Activated naive CD4-positive, alpha-beta T cell treated with anti-CD3 and anti-CD28 coated beads for 36 hours (primary cell): ENCODE measurements around the gene TULP4. TPM values are rescaled to one million over a fixed set of nuclear protein-coding genes. Genes with fewer than 3 reads are reported as not detected.
"Not testable (repeated sequence)": the region's sequence is repeated elsewhere in the genome, so short reads cannot be mapped to it uniquely, and the experiment has no call there.

Source experiments
- CTCF ChIA-PET: fragments of 350-600 bp; sonication (Branson Sonifier 250); formaldehyde crosslinking; loops from one replicate; lab custom pipeline; 2021; ENCODE audit warnings: antibody characterized with exemption; lab: Charles Lee
- DNase-seq: peaks from one replicate; pipeline ENCODE4 v3.0.0-alpha.2; 2020
- H3K27ac Mint-ChIP-seq: one replicate; pipeline ENCODE4 v1.8.0; 2021; ENCODE audit warnings: mild to moderate bottlenecking, mixed read lengths
- H3K27me3 Mint-ChIP-seq: one replicate; pipeline ENCODE4 v1.8.0; 2021; ENCODE audit warnings: low read depth, mixed read lengths
- H3K36me3 Mint-ChIP-seq: one replicate; pipeline ENCODE4 v1.8.0; 2021; ENCODE audit warnings: low read depth, mixed read lengths
- H3K4me1 Mint-ChIP-seq: one replicate; pipeline ENCODE4 v1.8.0; 2021; ENCODE audit warnings: low read depth, mixed read lengths
- H3K4me3 Mint-ChIP-seq: one replicate; pipeline ENCODE4 v1.8.0; 2021; ENCODE audit warnings: mild to moderate bottlenecking, moderate library complexity, mixed read lengths
- H3K9me3 Mint-ChIP-seq: one replicate; pipeline ENCODE4 v1.8.0; 2021; ENCODE audit warnings: mixed read lengths
- intact Hi-C: fragments of 100-400 bp; cut with micrococcal nuclease; formaldehyde crosslinking; loops from one replicate; pipeline ENCODE4 v1.15.1; 2023
- total RNA-seq, 2 experiments: library from RNA; stranded (reverse); gene quantifications; one replicate each; pipeline ENCODE4 v1.2.3, GENCODE V29; 2021

Gene TULP4
- total RNA-seq, 2 experiments from 2014 or later, result 17.4 to 17.6 TPM

GRCh38 chr6:158474961-158475343 lies 162.7 kb downstream of the TULP4 start:
- H3K36me3 Mint-ChIP-seq, result peaks cover 21% of the 10 kb centered on the region
- H3K27me3 Mint-ChIP-seq, result no peaks in the 10 kb centered on the region
- no peak overlapping the region for H3K4me3 Mint-ChIP-seq
- H3K9me3 Mint-ChIP-seq, result no peaks in the 10 kb centered on the region
- no peak for DNase-seq
- no peaks in the 10 kb centered on the region for H3K4me1 Mint-ChIP-seq
- intact Hi-C loops, result no loop called here
- CTCF ChIA-PET, result interaction anchor here (0.5 to 1.0 kb wide), 2 partner anchors 13 to 254 kb away, joined by 3 to 4 read pairs; no protein-coding TSS in a partner anchor
- no peak overlapping the region for H3K27ac Mint-ChIP-seq

DNA sequence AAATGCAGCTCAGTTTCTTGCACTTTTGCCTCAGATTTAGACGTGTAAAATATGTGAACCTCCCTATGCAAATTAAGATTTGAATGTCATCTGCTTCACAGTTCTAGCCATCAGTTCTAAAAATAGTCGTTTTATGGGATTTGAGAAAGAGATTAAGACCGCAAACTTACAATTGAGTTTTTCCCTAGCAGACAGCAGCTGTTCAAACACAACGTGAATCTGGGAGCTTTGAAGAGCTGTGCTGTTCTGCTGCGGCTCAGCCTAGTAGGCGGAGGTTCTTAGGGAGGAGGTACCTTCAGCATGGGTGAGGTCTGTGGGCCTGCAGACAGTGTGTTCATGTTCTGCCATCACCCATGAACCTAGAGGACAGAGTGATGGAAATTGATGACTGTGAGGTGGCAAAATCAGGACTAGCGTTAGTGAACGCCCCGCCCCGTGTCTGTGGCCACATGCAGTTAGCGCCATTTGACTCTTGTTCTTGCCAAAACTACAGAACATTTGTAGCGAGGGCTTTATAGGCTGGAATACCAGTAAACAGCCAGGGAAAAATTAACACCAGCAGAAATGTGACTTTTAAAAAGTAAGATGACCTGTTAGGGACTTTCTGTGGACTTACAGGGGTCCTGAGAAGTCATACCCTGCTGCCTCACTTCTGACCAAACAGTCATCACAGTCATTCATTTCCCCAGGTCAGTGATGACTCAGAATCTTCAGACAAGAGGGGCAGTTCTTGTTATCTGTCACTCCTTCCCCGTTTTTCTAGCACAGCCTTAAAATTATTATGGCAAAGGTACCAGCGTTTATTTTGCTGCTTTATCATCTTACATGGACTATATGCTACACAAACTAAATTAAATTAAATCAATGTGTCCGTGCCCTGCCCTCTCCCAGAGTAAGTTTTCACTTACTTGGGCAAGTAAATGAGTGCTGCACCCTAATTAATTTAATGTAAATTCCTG lies 163.4 kb downstream of the TULP4 start:
- Mint-ChIP-seq H3K9me3 (no peaks in the 10 kb centered on the region), H3K4me3 (no peak overlapping the region), H3K4me1 (no peaks in the 10 kb centered on the region), H3K36me3 (peaks cover 23% of the 10 kb centered on the region), H3K27me3 (no peaks in the 10 kb centered on the region), H3K27ac (no peak overlapping the region)
- no peak for DNase-seq
- intact Hi-C loops, result no loop called here
- CTCF ChIA-PET, result interaction anchor here (0.5 to 1.0 kb wide), 2 partner anchors 14 to 255 kb away, joined by 3 to 4 read pairs; no protein-coding TSS in a partner anchor

GRCh38 chr6:158476389-158476788 lies 164.1 kb downstream of the TULP4 start:
- Mint-ChIP-seq H3K4me1 (no peaks in the 10 kb centered on the region), H3K27me3 (no peaks in the 10 kb centered on the region), H3K27ac (no peak overlapping the region), H3K36me3 (peaks cover 27% of the 10 kb centered on the region), H3K9me3 (no peaks in the 10 kb centered on the region), H3K4me3 (no peak overlapping the region)
- CTCF ChIA-PET, result no interaction called here
- DNase-seq, result no peak
- intact Hi-C loops, result no loop called here

GRCh38 chr6:158477722-158478121 lies 165.5 kb downstream of the TULP4 start:
- H3K27ac Mint-ChIP-seq, DNase-seq, intact Hi-C loops, H3K27me3 Mint-ChIP-seq, H3K9me3 Mint-ChIP-seq, H3K4me3 Mint-ChIP-seq, H3K4me1 Mint-ChIP-seq: not testable (repeated sequence)
- CTCF ChIA-PET, result interaction anchor here (1.1 kb wide), 1 partner anchor 41 kb away, joined by 3 read pairs; no protein-coding TSS in a partner anchor
- H3K36me3 Mint-ChIP-seq, result peaks cover 27% of the 10 kb centered on the region

GRCh38 chr6:158480989-158481388 lies 168.7 kb downstream of the TULP4 start:
- H3K36me3 Mint-ChIP-seq, result peaks cover 23% of the 10 kb centered on the region

GRCh38 chr6:158481690-158482473 lies 169.6 kb downstream of the TULP4 start:
- Mint-ChIP-seq H3K4me1 (no peaks in the 10 kb centered on the region), H3K4me3 (no peak overlapping the region), H3K27me3 (no peaks in the 10 kb centered on the region), H3K36me3 (peaks cover 14% of the 10 kb centered on the region), H3K9me3 (no peaks in the 10 kb centered on the region), H3K27ac (no peak overlapping the region)
- CTCF ChIA-PET, result no interaction called here
- no peak for DNase-seq
- intact Hi-C loops, result no loop called here

More at GRCh38 chr6:158480989-158481388, 168.7 kb downstream of the TULP4 start:
- CTCF ChIA-PET, result no interaction called here
- Mint-ChIP-seq H3K9me3 (no peaks in the 10 kb centered on the region), H3K27ac (no peak overlapping the region), H3K4me1 (no peaks in the 10 kb centered on the region), H3K4me3 (no peak overlapping the region), H3K27me3 (no peaks in the 10 kb centered on the region)
- intact Hi-C loops, result no loop called here
- DNase-seq, result no peak

DNA sequence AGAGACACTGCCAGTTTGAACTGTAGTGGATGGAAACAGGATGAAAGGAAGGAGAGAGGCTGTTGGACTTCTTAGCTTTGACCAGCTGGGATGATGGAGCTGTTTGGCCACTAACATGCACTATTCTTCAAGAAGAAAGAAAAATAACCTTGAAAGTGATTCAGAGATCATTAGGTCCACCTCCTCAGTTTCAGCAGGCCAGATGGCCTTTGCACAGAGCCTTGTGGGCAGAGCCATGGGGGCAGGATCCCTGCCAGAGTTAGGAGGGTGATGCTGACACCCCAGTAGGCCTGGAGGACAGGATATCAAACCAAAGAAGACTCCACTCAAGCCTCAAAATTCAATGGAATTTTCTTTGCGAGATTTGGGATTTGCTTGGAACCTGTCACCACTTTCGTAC lies 173.2 kb downstream of the TULP4 start:
- intact Hi-C loops, result no loop called here
- no peaks in the 10 kb centered on the region for H3K27me3 Mint-ChIP-seq
- no peak for DNase-seq
- no peak overlapping the region for H3K4me3 Mint-ChIP-seq
- no peaks in the 10 kb centered on the region for H3K9me3 Mint-ChIP-seq
- CTCF ChIA-PET, result no interaction called here
- peaks cover 9% of the 10 kb centered on the region for H3K4me1 Mint-ChIP-seq
- H3K27ac Mint-ChIP-seq, result no peak overlapping the region
- peaks cover 6% of the 10 kb centered on the region for H3K36me3 Mint-ChIP-seq

DNA sequence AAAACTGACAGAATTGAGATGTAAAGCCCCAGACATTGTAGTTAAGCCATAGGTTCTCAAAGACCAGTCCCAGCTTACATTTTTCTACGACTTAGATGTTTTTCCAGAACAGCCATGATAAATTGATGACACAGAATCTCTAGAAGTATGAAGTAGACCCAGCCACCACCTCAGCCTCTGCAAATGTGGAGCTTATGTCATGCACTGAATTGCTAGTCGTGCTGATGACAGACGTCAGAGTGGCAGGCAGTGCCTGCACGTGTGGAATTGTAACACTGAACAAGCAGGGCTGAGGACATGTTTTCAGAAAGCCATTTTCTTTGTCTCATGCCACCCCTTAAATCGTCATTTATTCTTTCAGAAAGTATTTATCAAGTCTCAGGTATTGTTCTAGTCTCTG lies 175.2 kb downstream of the TULP4 start:
- Mint-ChIP-seq H3K4me3 (no peak overlapping the region), H3K9me3 (no peaks in the 10 kb centered on the region), H3K4me1 (peaks cover 9% of the 10 kb centered on the region), H3K27ac (peak overlapping the region; percentile 11), H3K36me3 (no peaks in the 10 kb centered on the region), H3K27me3 (no peaks in the 10 kb centered on the region)
- CTCF ChIA-PET, result no interaction called here
- no peak for DNase-seq
- intact Hi-C loops, result no loop called here

- no peak overlapping the region for H3K27ac Mint-ChIP-seq
Measured at GRCh38 chr6:158488065-158488464, 175.8 kb downstream of the TULP4 start.

DNA sequence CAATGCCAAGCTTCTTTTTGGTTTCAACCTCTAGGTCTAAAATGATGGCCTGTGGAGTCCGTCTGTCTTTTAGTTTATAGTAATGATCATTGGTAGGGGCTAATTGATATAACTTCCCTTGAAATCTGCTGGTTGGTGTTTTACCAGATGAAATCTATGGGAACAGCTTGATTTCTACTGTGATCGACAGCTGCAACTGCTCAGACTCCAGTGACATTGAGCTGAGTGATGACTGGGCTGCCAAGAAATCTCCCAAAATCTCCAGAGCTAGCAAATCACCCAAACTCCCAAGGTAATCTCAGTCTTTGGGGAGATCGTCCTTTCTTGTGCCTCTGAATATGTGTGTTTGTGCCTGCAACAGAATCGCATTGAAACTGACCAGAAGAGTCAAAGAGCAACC lies 177.2 kb downstream of the TULP4 start:
- intact Hi-C loops, result no loop called here
- CTCF ChIA-PET, result no interaction called here
- H3K27me3 Mint-ChIP-seq, result no peaks in the 10 kb centered on the region
- peaks cover 9% of the 10 kb centered on the region for H3K4me1 Mint-ChIP-seq
- no peak overlapping the region for H3K27ac Mint-ChIP-seq
- DNase-seq, result no peak
- H3K36me3 Mint-ChIP-seq, result peaks cover 2% of the 10 kb centered on the region
- no peak overlapping the region for H3K4me3 Mint-ChIP-seq
- no peaks in the 10 kb centered on the region for H3K9me3 Mint-ChIP-seq

More at GRCh38 chr6:158488065-158488464, 175.8 kb downstream of the TULP4 start:
- intact Hi-C loops, result no loop called here
- Mint-ChIP-seq H3K4me3 (no peak overlapping the region), H3K9me3 (no peaks in the 10 kb centered on the region), H3K36me3 (no peaks in the 10 kb centered on the region), H3K27me3 (no peaks in the 10 kb centered on the region), H3K4me1 (peaks cover 9% of the 10 kb centered on the region)
- CTCF ChIA-PET, result no interaction called here
- DNase-seq, result peak; percentile 25

DNA sequence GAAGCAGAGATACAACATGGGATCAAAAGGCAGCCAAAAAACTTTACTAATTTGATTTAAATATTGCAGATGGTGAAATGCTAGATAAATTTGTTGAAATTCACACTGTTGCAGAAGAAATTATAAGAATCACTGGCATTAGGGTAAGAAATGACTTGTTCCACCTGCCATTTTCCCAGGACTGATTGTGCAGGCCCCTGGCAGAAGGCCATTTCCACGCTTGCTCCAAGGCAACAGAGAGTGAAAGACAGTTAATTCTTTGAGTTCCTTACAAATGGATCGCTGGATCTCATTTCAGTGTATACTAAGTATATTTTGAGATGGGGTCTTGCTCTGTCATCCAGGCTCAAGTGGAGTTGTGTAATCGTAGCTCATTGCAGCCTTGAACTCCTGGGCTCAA lies 180.6 kb downstream of the TULP4 start:
- Mint-ChIP-seq H3K9me3 (no peaks in the 10 kb centered on the region), H3K36me3 (peaks cover 2% of the 10 kb centered on the region), H3K4me3 (no peak overlapping the region), H3K27me3 (no peaks in the 10 kb centered on the region), H3K4me1 (peaks cover 4% of the 10 kb centered on the region), H3K27ac (no peak overlapping the region)
- intact Hi-C loops, result no loop called here
- CTCF ChIA-PET, result no interaction called here
- DNase-seq, result no peak

DNA sequence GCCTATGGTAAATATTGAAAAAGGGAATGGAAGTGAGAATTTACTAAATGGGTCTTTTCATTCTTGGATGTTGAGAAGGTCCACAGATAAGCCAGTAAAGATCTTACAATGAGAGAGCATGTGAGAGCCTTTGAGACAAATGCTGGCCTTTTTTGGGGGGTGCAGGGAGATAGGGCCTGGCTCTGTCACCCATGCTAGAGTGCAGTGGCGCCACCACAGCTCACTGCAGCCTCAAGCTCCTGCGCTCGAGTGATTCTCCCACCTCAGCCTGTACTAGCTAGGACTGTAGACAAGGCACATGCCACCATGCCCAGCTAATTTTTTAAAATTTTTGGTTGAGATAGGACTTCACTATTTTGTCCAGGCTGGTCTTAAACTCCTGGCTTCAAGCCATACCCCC lies 184.4 kb downstream of the TULP4 start:
- Mint-ChIP-seq H3K9me3 (no peaks in the 10 kb centered on the region), H3K27me3 (no peaks in the 10 kb centered on the region), H3K4me3 (no peak overlapping the region), H3K4me1 (no peaks in the 10 kb centered on the region), H3K36me3 (peaks cover 12% of the 10 kb centered on the region), H3K27ac (no peak overlapping the region)
- DNase-seq, result no peak
- CTCF ChIA-PET, result interaction anchor here (0.6 to 0.8 kb wide), 2 partner anchors 278 to 449 kb away, joined by 3 to 4 read pairs; no protein-coding TSS in a partner anchor
- intact Hi-C loops, result no loop called here
